Measurements from ENCODE around the gene LONP2. TPM values are rescaled to one million over a fixed set of nuclear protein-coding genes. Genes with fewer than 3 reads are reported as not detected.

LONP2 gene
- total RNA-seq, 1 donor from 2014 or later = 30.6 TPM

DNA sequence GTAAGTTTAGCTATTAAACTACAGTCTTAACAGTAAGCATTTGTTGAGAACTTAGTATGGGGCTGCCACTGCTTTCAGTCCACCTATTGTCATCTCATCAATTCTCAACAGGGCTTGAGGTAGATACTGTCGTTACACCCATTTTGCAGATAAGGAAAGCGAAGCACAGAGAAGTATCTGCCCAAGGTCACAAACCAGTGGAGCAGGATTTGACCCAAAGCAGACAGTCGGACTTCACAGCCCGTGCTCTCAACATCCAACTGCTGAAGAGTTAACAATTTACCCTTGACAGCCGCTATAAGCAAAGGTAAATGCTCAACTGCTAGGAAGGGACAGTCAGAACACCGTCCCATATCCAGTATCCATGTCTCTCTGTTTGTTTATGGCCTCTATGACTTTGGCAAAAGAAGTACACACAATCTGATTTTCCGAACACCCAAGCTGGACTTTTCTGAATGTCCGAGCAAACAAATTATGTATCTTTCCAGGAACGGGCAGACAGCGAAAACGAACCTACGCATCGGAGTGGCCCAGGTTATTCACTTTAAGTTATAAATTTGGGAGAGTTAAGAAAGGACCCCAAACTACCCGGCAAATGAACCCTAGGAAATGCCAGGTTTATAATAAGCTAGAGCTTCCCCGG, 139.9 kb downstream of the LONP2 start:
- Histone ChIP-seq H3K36me3 (no peaks in the 10 kb centered on the region), H2AFZ (replicated peaks) (peak overlapping the region; percentile 2), H3K27ac (peak overlapping the region; percentile 92), H3K4me2 (peak overlapping the region; percentile 88), H3K9me3 (ENCODE audit: low read depth) (no peaks in the 10 kb centered on the region), H4K20me1 (ENCODE audit: low read depth) (peaks cover 33% of the 10 kb centered on the region), H3F3A (ENCODE audit: low read depth) (peaks cover 38% of the 10 kb centered on the region), H3K79me2 (ENCODE audit: low read depth) (peaks cover 55% of the 10 kb centered on the region), H3K4me1 (peaks cover 31% of the 10 kb centered on the region), H3K9ac (peak overlapping the region; percentile 84), H3K4me3 (peak overlapping the region; percentile 98), H3K27me3 (no peaks in the 10 kb centered on the region)
- TF ChIP-seq EZH2 (IDR thresholded peaks at IDR 0.05) = no peak
- peak; percentile 23 for TF ChIP-seq EZH2phosphoT487 (IDR thresholded peaks at IDR 0.05)
- no peak for DNase-seq (ENCODE audit: low spot score)
- Mint-ChIP-seq H3K27me3 (ENCODE audit: insufficient read depth, low read depth) (peaks cover 8% of the 10 kb centered on the region), H3K27ac (peak overlapping the region; percentile 98), H3K4me1 (peaks cover 32% of the 10 kb centered on the region), H3K9me3 (peaks cover 22% of the 10 kb centered on the region), H3K36me3 (peaks cover 21% of the 10 kb centered on the region), H3K4me3 (peak overlapping the region; percentile 97)

DNA sequence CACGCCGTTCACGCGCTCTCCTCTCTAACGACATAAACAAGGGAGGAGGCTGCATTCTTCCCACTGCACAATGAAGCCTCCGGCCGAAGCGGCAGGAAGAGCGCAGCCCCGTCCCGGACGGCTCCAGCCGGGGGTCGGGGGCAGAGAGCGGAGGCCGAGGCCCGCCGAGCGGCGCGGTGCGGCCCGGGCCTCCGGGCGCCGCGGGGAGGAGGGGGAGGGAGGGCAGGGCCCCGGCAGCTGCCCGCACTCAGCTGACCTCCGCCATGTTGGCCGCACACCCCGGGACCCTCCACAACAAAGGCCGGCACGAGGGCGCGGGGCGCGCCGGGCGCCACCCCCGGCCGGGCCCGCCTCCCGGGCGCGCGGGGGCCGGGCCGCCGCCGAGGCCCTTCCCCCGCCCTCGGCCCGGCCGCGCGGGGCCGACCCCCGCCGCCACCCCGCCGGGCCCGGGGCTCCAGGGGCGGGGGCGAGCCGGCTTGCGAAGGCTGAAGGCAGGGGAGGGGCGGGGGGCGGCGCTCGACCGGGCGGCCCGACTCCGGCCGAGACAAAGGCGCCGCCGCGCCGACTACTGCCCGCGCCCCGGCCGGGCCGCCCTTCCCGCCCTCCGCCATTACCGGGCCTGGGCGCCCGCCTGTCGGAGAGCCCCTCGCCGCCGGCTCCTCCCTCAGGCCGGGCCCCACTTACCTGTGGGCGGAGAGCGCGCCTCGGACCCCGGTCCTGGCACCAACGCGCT, 140.6 kb downstream of the LONP2 start:
- Histone ChIP-seq H2AFZ (replicated peaks) (peak overlapping the region; percentile 2), H3K4me2 (peak overlapping the region; percentile 88), H3K9ac (peak overlapping the region; percentile 99), H3K27ac (peak overlapping the region; percentile 100), H3K36me3 (no peaks in the 10 kb centered on the region), H4K20me1 (ENCODE audit: low read depth) (peaks cover 26% of the 10 kb centered on the region), H3K4me3 (peak overlapping the region; percentile 98), H3K79me2 (ENCODE audit: low read depth) (peaks cover 49% of the 10 kb centered on the region), H3F3A (ENCODE audit: low read depth) (peaks cover 36% of the 10 kb centered on the region), H3K27me3 (no peaks in the 10 kb centered on the region), H3K4me1 (peaks cover 24% of the 10 kb centered on the region), H3K9me3 (ENCODE audit: low read depth) (no peaks in the 10 kb centered on the region)
- peaks cover 8% of the 10 kb centered on the region for H3K27me3 Mint-ChIP-seq (ENCODE audit: insufficient read depth, low read depth)
- peaks cover 18% of the 10 kb centered on the region for H3K36me3 Mint-ChIP-seq
- peak overlapping the region; percentile 97 for H3K4me3 Mint-ChIP-seq
- TF ChIP-seq EZH2phosphoT487 (IDR thresholded peaks at IDR 0.05) (no peak), EZH2 (IDR thresholded peaks at IDR 0.05) (no peak)
- TF ChIP-seq, protein P1, sequence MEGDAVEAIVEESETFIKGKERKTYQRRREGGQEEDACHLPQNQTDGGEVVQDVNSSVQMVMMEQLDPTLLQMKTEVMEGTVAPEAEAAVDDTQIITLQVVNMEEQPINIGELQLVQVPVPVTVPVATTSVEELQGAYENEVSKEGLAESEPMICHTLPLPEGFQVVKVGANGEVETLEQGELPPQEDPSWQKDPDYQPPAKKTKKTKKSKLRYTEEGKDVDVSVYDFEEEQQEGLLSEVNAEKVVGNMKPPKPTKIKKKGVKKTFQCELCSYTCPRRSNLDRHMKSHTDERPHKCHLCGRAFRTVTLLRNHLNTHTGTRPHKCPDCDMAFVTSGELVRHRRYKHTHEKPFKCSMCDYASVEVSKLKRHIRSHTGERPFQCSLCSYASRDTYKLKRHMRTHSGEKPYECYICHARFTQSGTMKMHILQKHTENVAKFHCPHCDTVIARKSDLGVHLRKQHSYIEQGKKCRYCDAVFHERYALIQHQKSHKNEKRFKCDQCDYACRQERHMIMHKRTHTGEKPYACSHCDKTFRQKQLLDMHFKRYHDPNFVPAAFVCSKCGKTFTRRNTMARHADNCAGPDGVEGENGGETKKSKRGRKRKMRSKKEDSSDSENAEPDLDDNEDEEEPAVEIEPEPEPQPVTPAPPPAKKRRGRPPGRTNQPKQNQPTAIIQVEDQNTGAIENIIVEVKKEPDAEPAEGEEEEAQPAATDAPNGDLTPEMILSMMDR (IDR thresholded peaks at IDR 0.05) = no peak
- peak; percentile 91 for DNase-seq (ENCODE audit: low spot score)
- H3K27ac Mint-ChIP-seq = peak overlapping the region; percentile 98
- H3K9me3 Mint-ChIP-seq = peaks cover 21% of the 10 kb centered on the region
- peaks cover 26% of the 10 kb centered on the region for H3K4me1 Mint-ChIP-seq

DNA sequence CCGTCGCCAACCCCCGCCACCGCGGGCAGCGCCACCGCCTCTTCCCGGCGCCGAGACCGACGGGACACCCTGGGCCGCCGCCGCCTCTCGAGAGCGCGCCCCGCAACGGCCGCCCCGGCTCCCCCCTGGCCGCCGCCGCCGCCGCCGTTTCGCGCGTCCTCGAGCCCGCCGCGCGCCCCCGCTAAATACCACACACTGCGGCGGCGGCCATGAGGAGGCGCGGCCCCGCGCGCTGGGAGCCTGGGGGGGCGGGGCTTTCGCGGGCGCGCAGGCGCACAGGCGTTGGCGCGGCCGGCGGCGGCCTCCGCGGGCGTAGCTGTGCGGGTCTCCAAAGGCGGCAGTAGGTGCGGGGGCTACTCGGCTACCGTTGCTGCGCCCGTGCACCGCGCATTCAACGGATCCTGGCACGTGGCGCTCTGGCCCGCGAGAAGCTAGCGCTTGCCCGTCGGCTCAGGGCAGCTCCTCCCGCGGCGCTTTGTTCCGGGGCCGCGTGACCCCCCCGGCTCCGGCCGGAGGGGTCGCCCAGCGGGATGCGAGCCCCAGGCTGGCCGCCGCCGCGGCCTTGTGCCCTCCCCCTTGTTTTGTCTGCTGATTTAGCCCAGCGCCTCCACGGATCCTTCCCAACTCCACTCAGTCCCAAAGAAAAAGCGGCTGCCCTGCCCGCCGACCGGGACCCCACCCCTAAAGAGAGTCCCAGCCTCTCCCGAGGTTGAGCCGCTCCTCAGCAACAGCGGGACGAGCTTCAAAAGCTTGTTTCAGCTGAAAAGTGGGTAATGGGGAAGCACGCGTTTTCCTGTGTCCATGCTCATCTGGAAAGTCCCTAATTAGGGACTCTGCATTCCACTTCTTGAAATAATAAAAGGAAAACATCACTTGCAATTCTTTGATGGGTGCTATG, 141.4 kb downstream of the LONP2 start, which contains the start of gene SIAH1:
TSS of gene SIAH1 (minus strand) at position 161 of the 898 bp plus-strand sequence. CDS start 22,985 bp downstream, outside the sequence.
- TF ChIP-seq EZH2 (IDR thresholded peaks at IDR 0.05) (no peak), EZH2phosphoT487 (IDR thresholded peaks at IDR 0.05) (no peak)
- TF ChIP-seq, protein P1 (IDR thresholded peaks at IDR 0.05) = no peak
- no peaks in the 10 kb centered on the region for H3K27me3 ChIP-seq

More for the DNA sequence above, 141.4 kb downstream of the LONP2 start, which contains the start of gene SIAH1:
- Histone ChIP-seq H3K4me3 (peak within 1 kb of the TSS; percentile 98), H3K9ac (peak within 1 kb of the TSS; percentile 99), H3K9me3 (ENCODE audit: low read depth) (no peaks in the 10 kb centered on the region), H2AFZ (replicated peaks) (peak within 1 kb of the TSS; percentile 75), H3K4me2 (peak within 1 kb of the TSS; percentile 88), H3K79me2 (ENCODE audit: low read depth) (peaks cover 40% of the 10 kb centered on the region), H3K27ac (peak within 1 kb of the TSS; percentile 100), H3K36me3 (no peaks in the 10 kb centered on the region), H3K4me1 (peaks cover 16% of the 10 kb centered on the region), H4K20me1 (ENCODE audit: low read depth) (peaks cover 18% of the 10 kb centered on the region), H3F3A (ENCODE audit: low read depth) (peaks cover 27% of the 10 kb centered on the region)
- Mint-ChIP-seq H3K36me3 (peaks cover 13% of the 10 kb centered on the region), H3K27ac (peak within 1 kb of the TSS; percentile 98), H3K9me3 (peaks cover 16% of the 10 kb centered on the region), H3K27me3 (ENCODE audit: insufficient read depth, low read depth) (peaks cover 8% of the 10 kb centered on the region), H3K4me1 (peaks cover 22% of the 10 kb centered on the region), H3K4me3 (peak within 1 kb of the TSS; percentile 97)
- DNase-seq (ENCODE audit: low spot score) = peak; percentile 95

Measured in neural progenitor cell (in vitro differentiated cells).